WERI-Rb-1 (cell line): ENCODE results near the gene CCDC83.

Experiments
- DNase-seq: peaks from one replicate; pipeline ENCODE4 v3.0.0-alpha.2; 2020
- H3K27ac ChIP-seq: fragments of 250-450 bp; sonication (Bioruptor Pico); 2 replicates; pipeline ENCODE4 v1.5.1; 2020; ENCODE audit warnings: mild to moderate bottlenecking, moderate library complexity
- H3K27me3 ChIP-seq: fragments of 250-450 bp; sonication (Bioruptor Pico); 2 replicates; pipeline ENCODE4 v1.5.1; 2021; ENCODE audit warnings: mild to moderate bottlenecking, low read depth, moderate library complexity; ENCODE audit not compliant: insufficient read depth, severe bottlenecking
- H3K36me3 ChIP-seq: fragments of 250-450 bp; sonication (Bioruptor Pico); 2 replicates; pipeline ENCODE4 v1.5.1; 2020; ENCODE audit warnings: mild to moderate bottlenecking, moderate library complexity
- H3K4me3 ChIP-seq: 2 replicates; pipeline ENCODE4 v1.5.1; 2011; ENCODE audit warnings: low read depth, mild to moderate bottlenecking, control low read depth, low read length
- H3K9me3 ChIP-seq: fragments of 250-450 bp; sonication (Bioruptor Pico); 2 replicates; pipeline ENCODE4 v1.5.1; 2021; ENCODE audit warnings: mild to moderate bottlenecking, moderate library complexity; ENCODE audit not compliant: severe bottlenecking
- TF ChIP-seq, protein P1 (sequence below): IDR thresholded peaks from 2 replicates; pipeline ENCODE4 v1.5.1; 2011; ENCODE audit warnings: low read depth, mild to moderate bottlenecking, control low read depth, inconsistent platforms, low read length

CCDC83 gene

GRCh38 chr11:85819441-85819840, 35.7 kb upstream of the CCDC83 start:
- TF ChIP-seq, protein P1, sequence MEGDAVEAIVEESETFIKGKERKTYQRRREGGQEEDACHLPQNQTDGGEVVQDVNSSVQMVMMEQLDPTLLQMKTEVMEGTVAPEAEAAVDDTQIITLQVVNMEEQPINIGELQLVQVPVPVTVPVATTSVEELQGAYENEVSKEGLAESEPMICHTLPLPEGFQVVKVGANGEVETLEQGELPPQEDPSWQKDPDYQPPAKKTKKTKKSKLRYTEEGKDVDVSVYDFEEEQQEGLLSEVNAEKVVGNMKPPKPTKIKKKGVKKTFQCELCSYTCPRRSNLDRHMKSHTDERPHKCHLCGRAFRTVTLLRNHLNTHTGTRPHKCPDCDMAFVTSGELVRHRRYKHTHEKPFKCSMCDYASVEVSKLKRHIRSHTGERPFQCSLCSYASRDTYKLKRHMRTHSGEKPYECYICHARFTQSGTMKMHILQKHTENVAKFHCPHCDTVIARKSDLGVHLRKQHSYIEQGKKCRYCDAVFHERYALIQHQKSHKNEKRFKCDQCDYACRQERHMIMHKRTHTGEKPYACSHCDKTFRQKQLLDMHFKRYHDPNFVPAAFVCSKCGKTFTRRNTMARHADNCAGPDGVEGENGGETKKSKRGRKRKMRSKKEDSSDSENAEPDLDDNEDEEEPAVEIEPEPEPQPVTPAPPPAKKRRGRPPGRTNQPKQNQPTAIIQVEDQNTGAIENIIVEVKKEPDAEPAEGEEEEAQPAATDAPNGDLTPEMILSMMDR: no peak
- no peak for DNase-seq
- H3K9me3 ChIP-seq: no peaks in the 10 kb centered on the region
- H3K27ac ChIP-seq: no peak overlapping the region
- no peaks in the 10 kb centered on the region for H3K36me3 ChIP-seq
- H3K27me3 ChIP-seq: no peaks in the 10 kb centered on the region
- no peak overlapping the region for H3K4me3 ChIP-seq

DNA sequence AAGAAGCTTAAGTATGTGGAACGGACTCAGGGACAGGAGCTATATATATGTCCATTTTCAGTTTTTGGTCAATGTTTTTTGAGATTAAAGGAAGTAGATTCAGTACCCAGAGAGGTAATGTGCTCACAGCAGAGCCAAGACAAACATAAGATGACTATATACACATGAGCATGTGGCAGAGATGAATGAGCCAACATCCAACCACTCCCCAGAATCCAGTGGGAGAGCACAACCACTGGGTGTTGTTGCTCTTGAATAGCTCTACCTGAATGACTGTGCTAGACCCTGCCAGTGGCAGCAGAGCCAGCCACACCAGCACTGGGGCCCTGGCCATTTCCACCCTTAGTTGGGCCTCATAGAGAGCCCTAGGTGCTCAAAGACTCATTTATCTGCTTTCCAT, 33.5 kb upstream of the CCDC83 start:
- TF ChIP-seq, protein P1: no peak
- H3K27me3 ChIP-seq: no peaks in the 10 kb centered on the region
- DNase-seq: no peak
- H3K9me3 ChIP-seq: no peaks in the 10 kb centered on the region
- H3K4me3 ChIP-seq: no peak overlapping the region
- no peak overlapping the region for H3K27ac ChIP-seq
- H3K36me3 ChIP-seq: no peaks in the 10 kb centered on the region

GRCh38 chr11:85822814-85823213, 32.4 kb upstream of the CCDC83 start:
- no peak for DNase-seq
- Histone ChIP-seq H3K36me3 (no peaks in the 10 kb centered on the region), H3K4me3 (no peak overlapping the region), H3K27ac (no peak overlapping the region), H3K27me3 (no peaks in the 10 kb centered on the region), H3K9me3 (no peaks in the 10 kb centered on the region)
- TF ChIP-seq, protein P1: no peak

DNA sequence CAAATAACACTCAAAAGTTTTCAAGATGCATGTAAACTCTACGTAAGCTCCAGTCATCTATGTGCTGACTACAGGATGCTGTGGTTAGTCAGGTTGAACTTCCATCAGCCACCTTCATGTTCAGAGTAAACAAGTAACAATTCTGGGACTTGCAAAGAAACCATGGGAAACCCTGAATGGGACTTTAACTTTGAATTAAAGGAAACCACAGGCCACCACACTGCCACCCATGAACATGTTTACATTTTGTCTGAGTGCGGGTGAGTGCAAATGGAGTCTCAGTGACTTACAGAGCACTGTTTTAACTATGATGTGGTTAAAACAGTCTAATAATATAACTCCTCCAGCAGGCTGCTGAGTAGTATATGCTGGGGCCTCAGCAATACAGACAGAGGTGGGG, 31.4 kb upstream of the CCDC83 start:
- no peaks in the 10 kb centered on the region for H3K9me3 ChIP-seq
- no peak for DNase-seq
- H3K27me3 ChIP-seq: no peaks in the 10 kb centered on the region
- no peaks in the 10 kb centered on the region for H3K36me3 ChIP-seq
- H3K27ac ChIP-seq: no peak overlapping the region
- TF ChIP-seq, protein P1: no peak
- no peak overlapping the region for H3K4me3 ChIP-seq

GRCh38 chr11:85825616-85826015, 29.6 kb upstream of the CCDC83 start:
- Histone ChIP-seq H3K36me3 (no peaks in the 10 kb centered on the region), H3K4me3 (no peak overlapping the region), H3K27ac (no peak overlapping the region), H3K9me3 (no peaks in the 10 kb centered on the region), H3K27me3 (no peaks in the 10 kb centered on the region)
- DNase-seq: no peak
- TF ChIP-seq, protein P1: no peak

DNA sequence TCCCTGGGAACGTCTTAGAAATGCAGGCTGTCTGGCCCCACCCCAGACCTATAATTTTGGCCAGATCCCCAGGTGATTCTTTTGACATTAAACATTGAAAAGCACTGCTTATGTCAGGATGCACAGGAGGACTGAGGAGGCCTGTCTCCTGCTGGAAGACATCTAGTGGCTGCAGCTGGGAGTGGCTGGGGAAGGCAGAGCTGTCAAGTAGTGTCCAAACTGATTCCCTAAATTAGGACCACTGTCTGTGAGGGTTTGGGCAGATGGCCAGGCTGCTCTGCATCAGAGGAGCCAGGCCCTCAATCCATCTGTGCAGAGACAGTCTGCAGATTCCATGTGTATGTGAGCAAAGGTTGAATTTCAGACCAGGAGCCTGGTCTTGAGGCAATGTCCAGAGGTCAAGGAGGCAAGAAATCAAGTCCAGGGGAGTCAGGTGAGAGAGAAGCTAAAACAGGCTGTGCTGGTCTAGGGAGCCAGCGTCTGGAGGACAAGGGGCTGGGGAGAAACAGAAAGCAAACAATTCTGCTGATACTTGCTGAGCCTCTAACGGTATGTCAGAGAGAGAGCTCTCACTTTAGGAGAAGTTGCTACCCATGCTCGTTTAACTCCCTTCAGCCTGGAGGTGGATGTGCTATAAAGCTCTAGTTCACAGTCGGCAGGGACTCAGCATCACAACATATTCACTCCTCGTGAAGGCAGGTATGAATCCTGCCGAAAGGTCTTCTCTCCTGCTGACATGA, 28.9 kb upstream of the CCDC83 start:
- H3K27ac ChIP-seq: no peak overlapping the region
- H3K27me3 ChIP-seq: no peaks in the 10 kb centered on the region
- DNase-seq: peak; percentile 62
- TF ChIP-seq, protein P1: peak; percentile 86
- no peaks in the 10 kb centered on the region for H3K36me3 ChIP-seq
- no peak overlapping the region for H3K4me3 ChIP-seq
- H3K9me3 ChIP-seq: no peaks in the 10 kb centered on the region
